GM13977 (cell line): Measurements from ENCODE around the gene NAA20.

ENCODE experiments used
- DNase-seq: peaks from one replicate; pipeline ENCODE4 v3.0.0; 2012; ENCODE audit warnings: low spot score
- in situ Hi-C: fragments of 300-500 bp; cut with MboI; formaldehyde crosslinking; loops from one replicate; pipeline ENCODE4 v1.12.0; 2022; ENCODE audit warnings: low sequenced_read_pairs, low pct_unique_long_range_greater_than_20kb, mixed read lengths, inconsistent platforms; ENCODE audit not compliant: unreplicated experiment
- TF ChIP-seq, protein P1 (sequence below): IDR thresholded peaks from 2 replicates; pipeline ENCODE4 v1.5.1; 2012; ENCODE audit warnings: mild to moderate bottlenecking, control low read depth; ENCODE audit not compliant: insufficient read depth; ENCODE audit errors: extremely low read depth, missing control alignments

The NAA20 gene

DNA sequence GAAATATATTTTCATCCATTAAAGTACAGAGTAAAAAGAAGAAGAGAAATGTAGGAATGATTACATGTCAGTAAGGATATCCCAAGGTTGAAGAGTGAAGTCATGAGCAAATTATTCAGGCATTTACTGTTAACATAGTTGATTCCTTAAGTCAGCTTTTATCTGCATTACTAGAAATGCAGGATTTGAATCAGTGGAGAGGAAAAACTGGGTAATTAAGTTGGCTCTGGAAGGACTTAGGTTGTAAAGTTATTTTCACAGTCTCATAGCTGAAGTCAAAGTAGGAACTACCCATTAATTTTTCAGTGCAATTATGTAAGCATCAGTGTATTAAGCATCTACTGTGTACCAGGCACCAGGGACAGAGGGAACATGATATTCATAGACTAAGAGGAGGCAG lies 7.8 kb downstream of the NAA20 start:
- TF ChIP-seq, protein P1, sequence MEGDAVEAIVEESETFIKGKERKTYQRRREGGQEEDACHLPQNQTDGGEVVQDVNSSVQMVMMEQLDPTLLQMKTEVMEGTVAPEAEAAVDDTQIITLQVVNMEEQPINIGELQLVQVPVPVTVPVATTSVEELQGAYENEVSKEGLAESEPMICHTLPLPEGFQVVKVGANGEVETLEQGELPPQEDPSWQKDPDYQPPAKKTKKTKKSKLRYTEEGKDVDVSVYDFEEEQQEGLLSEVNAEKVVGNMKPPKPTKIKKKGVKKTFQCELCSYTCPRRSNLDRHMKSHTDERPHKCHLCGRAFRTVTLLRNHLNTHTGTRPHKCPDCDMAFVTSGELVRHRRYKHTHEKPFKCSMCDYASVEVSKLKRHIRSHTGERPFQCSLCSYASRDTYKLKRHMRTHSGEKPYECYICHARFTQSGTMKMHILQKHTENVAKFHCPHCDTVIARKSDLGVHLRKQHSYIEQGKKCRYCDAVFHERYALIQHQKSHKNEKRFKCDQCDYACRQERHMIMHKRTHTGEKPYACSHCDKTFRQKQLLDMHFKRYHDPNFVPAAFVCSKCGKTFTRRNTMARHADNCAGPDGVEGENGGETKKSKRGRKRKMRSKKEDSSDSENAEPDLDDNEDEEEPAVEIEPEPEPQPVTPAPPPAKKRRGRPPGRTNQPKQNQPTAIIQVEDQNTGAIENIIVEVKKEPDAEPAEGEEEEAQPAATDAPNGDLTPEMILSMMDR, result no peak
- no peak for DNase-seq
- in situ Hi-C loops, result no loop called here

DNA sequence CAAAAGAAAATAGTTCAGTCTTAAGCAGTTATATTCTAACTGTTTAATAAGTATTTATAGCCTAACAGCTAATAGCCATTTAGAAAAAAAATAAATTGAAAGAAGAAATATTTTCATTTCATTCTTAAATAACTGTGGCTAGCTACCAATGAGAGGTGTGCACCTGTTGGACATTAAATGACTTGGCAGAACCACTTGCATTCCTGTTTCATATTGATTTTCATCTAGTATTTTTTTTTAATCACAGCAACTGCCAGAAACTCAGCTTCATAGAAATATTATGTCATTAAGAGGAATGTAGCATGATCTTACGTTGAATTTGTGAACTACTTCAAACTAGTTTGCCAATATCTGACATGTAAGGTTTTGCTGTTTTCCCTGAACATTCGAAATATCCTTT lies 10.1 kb downstream of the NAA20 start:
- in situ Hi-C loops, result no loop called here
- no peak for DNase-seq

DNA sequence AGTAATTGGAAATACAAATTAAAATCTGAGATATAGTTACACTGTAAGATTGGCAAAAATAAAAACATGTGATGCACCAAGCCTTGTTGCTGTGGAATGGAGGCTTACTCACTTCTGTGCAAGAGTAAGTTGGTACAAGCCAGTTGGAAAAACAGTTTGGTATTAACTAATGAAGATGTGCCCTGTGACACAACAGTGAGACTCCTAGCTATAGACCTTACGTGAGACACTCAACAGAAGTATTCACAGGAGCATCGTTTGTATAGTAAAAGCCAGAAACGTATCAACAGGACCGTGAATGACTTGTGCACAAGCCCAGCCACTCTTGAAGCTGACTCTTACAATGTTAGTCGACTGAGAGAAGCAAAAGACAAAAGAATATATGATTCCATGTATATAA lies 14.6 kb downstream of the NAA20 start:
- in situ Hi-C loops, result no loop called here
- no peak for DNase-seq
- TF ChIP-seq, protein P1, result no peak

More for the DNA sequence above, 10.1 kb downstream of the NAA20 start:
- TF ChIP-seq, protein P1, result no peak

DNA sequence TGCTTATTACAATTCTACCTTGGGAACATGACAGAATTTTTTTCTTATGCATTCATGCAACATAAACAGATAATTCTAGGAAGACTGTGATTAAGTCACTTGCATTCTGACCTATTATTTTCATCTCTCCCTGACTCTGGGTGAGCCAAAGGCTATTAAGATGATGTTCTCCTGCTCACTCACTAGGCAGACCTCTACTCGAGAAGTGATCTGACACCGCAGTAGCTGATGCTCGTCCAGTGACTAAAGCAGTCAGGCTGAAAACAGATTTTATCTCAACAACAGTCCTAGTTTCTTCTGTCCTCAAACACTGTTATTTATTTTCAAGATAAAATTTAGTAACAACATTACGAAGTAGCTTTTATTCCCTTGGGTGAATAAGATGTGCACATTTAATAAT lies 17.3 kb downstream of the NAA20 start:
- DNase-seq, result no peak
- in situ Hi-C loops, result no loop called here
- TF ChIP-seq, protein P1, result no peak

DNA sequence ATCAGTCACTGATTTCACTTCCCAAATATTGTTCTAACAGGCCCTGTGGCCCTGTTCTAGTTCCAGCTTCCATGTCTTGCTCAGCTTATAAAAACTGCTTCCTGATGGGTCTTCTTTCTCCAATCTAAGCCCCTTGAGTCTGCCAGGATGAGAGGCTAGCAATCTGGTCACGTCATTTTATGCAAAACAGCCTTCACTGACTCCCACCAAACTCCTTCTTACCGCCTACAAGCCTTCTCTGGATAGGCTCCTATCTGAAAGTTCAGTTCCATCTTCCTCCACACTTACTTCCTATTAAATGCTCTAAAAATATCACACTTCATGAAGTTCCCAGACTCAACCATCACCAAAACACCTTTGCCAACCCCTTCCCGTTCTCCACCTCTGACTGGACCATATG lies 19.6 kb downstream of the NAA20 start:
- in situ Hi-C loops, result no loop called here
- TF ChIP-seq, protein P1, result no peak
- no peak for DNase-seq

DNA sequence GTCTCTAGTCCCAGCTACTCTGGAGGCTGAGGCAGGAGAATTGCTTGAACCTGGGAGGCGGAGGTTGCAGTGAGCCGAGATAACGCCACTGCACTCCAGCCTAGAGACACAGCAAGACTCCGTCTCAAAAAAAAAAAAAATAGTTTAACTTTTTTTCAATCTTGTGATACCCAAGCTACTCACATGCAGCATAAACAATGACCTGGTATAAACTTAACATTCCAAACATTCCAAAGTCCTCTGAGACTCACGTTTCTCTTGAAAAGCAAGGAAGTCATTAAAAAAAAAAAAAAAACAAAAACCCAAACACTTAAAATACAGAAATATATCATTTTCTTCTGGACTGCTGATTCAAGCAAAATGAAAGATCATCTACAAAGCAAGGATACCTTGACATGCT lies 20.8 kb downstream of the NAA20 start:
- in situ Hi-C loops, result no loop called here
- TF ChIP-seq, protein P1, result no peak
- DNase-seq, result no peak

DNA sequence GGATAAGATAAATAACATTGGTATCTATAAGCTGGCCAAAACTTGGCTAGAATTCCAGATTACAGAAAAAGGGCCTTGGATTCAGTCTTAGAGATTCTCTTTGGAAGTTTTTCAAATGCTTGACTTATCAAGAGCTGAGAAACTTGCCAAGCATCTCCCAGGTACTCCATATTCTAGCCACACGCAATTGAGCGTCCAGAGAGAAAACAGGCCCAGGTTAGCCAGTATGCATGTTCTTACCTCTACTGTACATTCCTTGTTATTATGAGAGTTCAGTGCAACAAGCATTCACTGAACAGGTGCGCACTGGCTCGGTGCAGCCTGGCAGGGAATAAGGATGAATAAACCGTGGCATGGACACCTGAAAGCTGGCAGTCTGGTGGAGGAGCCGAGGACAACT lies 21.4 kb downstream of the NAA20 start:
- in situ Hi-C loops, result no loop called here
- DNase-seq, result no peak
- TF ChIP-seq, protein P1, result no peak
